GM18861 (cell line): ENCODE data around the gene CGNL1.

Experiments
- ATAC-seq: cut with Tn5 transposase; IDR thresholded peaks from one replicate; pipeline ENCODE4 v1.9.1; 2021; ENCODE audit not compliant: unreplicated experiment

Gene CGNL1

GRCh38 chr15:57541805-57542504, 165.7 kb downstream of the CGNL1 start:
- ATAC-seq, result no peak

- ATAC-seq, result no peak
Observed at GRCh38 chr15:57542505-57542817, 166.2 kb downstream of the CGNL1 start.

- no peak for ATAC-seq
Observed at GRCh38 chr15:57544848-57545480, 168.7 kb downstream of the CGNL1 start.

- no peak for ATAC-seq
Observed at GRCh38 chr15:57545995-57546394, 169.7 kb downstream of the CGNL1 start.

GRCh38 chr15:57547243-57547755, 171.0 kb downstream of the CGNL1 start:
- ATAC-seq, result no peak

GRCh38 chr15:57548351-57548750, 172.0 kb downstream of the CGNL1 start:
- no peak for ATAC-seq

- ATAC-seq, result no peak
Observed at GRCh38 chr15:57548835-57549234, 172.5 kb downstream of the CGNL1 start.

GRCh38 chr15:57549935-57550334, 173.6 kb downstream of the CGNL1 start:
- no peak for ATAC-seq

GRCh38 chr15:57550640-57551039, 174.3 kb downstream of the CGNL1 start:
- no peak for ATAC-seq

- no peak for ATAC-seq
Observed at GRCh38 chr15:57551715-57552677, 175.7 kb downstream of the CGNL1 start.

- no peak for ATAC-seq
Observed at GRCh38 chr15:57552678-57553334, 176.5 kb downstream of the CGNL1 start.

GRCh38 chr15:57553526-57553925, 177.2 kb downstream of the CGNL1 start:
- no peak for ATAC-seq

GRCh38 chr15:57554063-57554811, 177.9 kb downstream of the CGNL1 start:
- ATAC-seq, result no peak

GRCh38 chr15:57554812-57555179, 178.5 kb downstream of the CGNL1 start:
- ATAC-seq, result no peak

GRCh38 chr15:57555270-57555669, 179.0 kb downstream of the CGNL1 start:
- ATAC-seq, result no peak

- no peak for ATAC-seq
Observed at GRCh38 chr15:57556040-57556439, 179.7 kb downstream of the CGNL1 start.

- ATAC-seq, result no peak
Observed at GRCh38 chr15:57557267-57557666, 181.0 kb downstream of the CGNL1 start.

- ATAC-seq, result no peak
Observed at GRCh38 chr15:57557810-57558209, 181.5 kb downstream of the CGNL1 start.

- no peak for ATAC-seq
Observed at GRCh38 chr15:57559875-57560274, 183.6 kb downstream of the CGNL1 start.

GRCh38 chr15:57561041-57561711, 184.9 kb downstream of the CGNL1 start:
- ATAC-seq, result peak; percentile 77
